Inflammatory macrophage (primary cell): ENCODE results near the gene APLN.
A peak's percentile ranks its signal among the peaks of the same experiment; 100 is the strongest.

ENCODE experiments used
- DNase-seq, 2 donors: peaks; one replicate each; pipeline ENCODE4 v3.0.0-alpha.2; 2020 to 2022

APLN gene

DNA sequence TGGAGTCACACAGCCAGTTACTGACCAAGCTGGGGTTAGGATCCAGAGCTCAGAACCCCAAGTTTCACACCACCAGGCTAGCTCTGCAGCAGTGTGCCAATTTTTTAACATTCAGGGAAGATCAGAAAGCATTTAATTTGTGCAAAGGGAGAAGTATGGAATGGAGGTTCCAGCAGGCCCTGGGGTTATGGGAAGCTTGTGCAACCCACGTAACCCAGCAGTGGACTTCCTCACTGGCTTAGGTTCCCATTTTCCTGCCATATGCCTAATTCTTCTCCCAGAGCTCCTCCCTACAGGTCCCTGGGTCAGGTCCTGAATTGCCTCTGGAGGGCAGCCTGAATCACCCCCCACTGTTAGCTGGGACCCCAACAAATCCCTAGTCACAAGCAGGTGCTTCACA is 14.0 kb downstream of the APLN start:
- peak; percentile 45 to 63 for DNase-seq

DNA sequence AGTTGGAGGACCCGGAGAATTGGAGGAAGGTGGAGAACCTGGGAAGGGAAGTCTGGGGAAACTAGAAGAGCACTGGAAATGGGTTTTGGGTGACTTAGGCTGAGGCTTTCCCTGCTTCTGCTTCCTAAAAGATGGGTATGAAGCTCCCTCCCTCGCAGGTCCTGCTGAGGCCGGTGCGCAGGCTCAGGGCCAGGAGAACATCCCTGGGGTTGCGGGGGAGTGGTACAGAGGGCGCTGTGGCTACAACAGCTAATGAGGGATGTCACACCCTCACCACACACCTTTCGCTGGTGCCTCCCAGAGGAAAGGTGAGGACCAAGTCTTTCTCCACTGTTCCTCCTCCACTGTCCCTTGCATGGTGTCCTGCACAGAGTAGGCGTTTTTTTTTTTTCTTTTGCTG is 15.8 kb downstream of the APLN start:
- DNase-seq: no peak

DNA sequence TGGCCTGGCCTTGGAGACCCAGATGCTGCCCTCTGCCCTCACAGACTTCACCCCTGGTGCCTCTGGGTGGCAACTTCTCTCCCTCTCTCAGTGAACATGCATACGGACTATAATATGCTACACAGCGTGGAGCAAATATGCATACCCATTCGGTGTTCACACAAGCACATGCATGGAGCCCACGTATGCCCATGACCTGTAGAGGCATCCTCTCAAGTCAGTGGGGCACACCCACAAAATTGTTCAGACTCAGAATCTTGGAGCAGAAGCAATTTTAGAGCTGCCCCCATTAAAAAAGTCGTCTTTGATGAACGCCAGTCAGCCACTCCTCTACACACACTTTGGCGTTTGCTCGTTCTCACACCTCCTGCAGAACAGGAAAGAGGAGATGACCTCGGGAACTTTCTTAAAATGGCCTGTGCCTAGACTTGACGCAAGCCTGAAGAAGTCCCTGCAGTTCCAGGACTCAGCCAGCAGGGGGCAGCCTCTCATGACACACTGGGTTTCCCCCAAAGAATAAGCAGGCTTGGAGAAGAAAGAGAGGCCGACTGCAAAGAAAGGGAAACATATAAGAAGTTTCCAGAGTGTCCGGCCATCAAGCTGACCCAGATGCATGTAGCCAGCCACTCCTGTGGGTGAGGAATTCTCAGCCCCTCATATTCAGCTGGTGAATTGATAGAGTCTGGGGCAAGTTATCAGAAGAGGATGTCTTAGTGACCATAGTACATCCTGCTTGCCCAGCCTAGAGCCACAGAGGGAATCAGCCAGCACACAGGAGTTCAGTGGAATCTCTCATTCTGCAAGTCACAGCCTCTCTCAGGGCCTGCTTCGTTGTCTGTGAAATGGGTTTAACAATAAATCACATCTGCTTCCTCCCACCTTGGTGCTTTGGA is 17.3 kb downstream of the APLN start:
- peak; percentile 76 to 79 for DNase-seq

DNA sequence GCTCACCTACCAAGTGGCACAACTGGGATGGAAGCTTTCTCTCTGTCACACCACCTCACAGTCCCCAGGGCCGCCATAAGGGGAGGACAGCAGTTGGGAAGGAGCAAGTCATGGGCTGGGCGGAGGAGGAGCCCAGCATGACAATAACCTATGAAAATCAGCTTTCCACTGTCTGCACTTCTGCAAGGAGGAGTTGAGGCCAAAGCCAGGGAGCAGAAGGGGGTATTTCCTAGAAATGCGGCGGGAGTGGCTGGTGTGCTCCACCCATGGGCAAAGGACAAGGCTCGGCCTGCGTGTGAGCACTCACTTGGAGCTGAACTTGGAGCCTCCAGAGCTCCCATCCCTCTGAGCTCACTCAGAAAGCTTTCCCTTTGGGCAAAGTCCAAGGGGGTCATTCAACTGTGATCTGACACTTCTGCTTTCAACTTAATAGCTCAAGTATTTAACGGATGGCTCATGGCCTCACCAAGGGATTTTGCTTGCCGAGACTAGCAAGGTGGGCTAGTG is 18.5 kb downstream of the APLN start:
- DNase-seq: no peak

DNA sequence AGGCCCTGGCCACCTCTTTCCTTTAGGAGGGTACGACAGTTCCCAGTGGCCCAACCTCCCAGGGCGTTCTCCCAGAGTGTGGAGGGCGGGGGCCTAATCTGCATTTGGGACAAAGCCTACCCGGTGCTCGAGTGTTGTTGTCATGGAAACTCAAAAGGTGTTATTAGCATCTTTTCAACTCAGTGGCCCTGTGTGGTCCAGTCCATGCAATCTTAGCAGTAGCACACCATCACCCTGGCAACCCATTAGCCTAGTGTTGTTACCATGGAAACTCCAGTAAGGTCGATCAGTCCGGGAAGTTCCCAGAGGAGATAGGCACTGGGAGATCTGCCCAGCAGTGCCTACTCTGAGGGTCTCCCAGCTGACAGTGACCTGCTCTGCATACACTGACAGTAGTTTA is 20.2 kb downstream of the APLN start:
- no peak for DNase-seq

DNA sequence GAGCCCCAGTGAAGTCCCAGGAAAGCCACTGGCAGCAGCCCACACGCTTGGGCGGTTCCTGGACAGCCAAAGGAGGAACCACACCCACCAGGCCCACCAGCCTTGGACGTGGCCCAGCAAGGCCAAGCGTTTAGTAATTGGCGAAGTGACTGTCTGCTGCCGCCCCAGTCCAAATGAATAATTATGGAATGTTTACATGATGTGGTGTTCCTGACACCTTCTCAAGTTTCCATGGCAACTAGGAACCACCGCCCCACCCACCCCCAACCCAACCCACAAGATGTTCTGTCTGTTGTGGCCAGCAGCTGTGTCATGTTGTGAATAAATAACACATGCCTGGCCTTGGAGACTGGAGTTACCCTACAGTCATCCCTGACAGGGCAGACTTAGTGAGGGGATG is 22.3 kb downstream of the APLN start:
- peak; percentile 25 to 48 for DNase-seq

DNA sequence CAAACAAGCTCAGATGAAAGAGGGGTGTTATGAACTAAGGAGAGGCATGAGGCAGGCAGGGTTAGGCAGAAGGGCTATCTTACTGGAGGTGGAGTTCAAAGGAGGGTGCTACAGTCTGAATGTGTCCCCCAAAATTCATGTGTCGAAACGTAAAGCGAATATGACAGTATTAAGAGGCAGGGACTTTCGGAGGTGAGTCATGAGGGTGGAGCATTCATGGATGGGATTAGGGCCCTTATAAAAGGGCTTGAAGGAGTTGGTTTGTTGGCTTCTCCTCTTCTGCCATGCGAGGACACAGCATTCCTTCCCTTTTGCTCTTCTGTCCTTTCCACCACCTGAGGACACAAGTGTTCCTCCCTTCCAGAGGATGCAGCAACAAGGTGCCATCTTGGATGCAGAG is 22.9 kb downstream of the APLN start:
- no peak for DNase-seq

DNA sequence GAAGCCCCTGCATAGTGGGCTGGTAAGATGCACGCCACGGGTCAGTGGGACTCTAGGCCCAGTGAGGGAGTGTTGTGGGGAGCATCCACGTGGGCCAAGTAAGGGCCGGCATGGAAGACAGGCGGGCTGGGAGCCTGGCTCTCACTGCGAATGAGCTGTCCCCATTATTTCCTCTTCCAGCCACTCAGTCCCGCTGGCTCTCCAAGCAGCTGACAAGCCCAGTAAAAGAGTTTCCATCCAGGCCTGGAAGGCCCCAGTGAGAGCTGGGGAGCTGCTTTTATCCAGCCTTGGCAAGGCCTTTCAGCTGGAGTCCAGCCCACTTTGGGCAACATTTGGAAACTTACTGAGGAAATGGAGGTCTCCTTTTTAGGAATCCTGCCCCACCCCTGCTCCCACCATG is 24.9 kb downstream of the APLN start:
- DNase-seq: no peak

DNA sequence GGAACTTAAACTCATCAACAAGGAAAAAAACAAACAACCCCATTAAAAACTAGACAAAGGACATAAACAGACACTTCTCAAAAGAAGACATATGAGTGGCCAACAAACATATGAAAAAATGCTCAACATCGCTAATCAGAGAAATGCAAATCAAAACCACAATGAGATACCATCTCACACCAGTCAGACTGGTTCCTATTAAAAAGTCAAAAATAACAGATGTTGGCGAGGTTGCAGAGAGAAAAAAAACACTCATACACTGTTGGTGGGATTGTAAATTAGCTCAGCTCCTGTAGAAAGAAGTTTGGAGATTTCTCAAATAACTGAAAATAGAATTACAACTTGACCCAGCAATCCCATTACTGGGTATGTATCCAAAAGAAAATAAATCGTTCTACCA is 28.7 kb downstream of the APLN start:
- DNase-seq: no peak

DNA sequence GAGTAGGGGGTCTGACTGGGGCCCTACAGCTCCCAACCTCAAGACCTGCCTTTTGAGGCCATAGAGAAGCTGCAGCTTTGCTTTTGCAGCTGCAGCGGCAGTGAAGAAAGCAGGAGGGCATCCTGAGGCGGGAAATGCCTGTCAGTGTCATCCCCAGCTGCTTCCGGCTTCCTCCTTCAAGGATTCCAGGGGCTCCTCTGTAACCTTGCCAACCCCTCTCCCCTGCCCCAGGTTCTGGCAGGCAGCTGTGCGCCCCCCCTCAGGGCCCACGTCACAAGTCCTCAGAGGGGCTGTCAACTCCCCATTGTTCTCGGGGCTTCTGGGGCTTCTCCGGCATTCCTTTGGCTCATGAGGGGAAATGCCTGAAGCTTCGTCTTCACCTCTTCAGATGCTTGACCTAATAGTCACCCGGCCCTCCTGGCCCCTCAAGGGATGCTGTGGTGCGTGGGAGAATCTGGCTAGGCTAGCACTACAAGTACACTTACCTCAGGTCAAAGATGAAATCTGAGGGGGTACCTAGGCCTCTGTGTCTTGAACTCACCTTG is 31.9 kb downstream of the APLN start:
- DNase-seq: no peak

DNA sequence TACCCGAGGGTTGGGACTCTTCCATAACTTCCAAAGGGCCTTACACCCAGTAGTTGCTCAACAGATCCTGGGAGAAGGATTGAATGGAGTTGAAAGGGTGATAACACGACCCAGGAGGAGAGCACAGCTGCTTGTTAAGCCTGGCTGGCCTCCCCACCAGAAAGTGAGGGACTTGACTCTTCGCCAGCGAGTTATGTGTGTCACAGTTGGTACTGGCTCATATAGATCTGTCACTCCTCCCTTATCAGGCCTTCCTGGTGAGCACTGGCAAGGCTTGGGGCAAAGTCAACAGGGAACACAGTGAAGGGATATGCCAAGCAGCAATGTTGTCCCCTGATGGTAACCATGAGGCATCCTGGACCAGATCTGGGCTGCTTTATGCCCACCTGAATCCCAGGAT is 35.8 kb downstream of the APLN start:
- DNase-seq: no peak

DNA sequence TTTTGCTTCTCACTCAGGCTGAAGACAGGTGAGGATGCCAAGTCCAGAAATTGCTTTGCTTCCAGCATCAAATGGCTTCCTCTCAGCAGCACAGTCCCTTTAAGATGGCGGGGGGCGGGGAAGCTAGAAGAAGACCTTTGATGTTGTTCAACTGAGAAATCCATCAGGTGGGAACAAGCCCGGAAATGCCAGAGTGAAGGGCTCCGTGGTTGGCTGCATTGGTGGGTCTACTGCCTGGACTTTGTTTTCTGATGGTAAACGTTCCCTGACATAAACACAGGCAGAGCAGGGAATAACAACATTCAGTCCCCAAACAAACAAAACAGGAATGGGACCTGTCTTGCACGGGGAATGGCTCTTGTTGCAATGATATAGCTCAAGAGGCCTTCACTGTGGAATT is 37.3 kb downstream of the APLN start:
- DNase-seq: no peak

DNA sequence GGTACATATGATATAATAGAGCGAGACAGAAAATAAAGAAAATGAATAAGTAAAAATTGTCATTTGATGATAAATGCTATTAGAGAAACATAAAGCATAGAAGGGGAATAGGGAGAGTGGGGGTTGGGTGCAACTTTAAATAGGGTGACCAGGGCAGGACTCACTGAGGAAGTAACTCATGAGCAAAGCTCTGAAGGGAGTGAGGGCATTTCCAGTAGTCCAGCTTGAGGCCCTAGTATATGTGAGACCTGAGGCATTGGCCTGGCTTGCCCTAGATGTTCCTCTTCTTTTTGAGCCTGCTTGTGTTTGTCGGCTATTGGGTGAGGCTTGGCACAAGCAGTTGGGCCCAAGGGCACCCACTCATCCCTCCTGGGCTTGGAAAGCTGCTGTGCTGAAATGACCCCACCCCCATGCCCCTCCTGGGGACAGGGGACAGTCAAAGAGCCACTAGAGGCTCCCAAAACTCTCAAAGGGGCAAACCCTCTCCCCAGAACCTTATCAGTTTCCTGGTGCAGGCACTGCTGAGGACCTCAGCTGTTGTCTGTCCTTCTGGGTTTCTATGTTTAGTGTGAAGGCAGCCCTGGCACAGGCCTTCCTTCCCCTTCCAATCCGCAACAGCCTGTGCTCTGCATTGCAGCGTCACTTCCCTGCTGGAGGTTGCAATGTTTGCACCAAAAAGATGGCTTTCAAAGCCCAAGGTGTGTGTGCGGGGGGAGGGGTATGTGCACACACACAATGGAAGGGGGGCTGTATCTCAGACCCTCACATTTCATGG is 40.1 kb downstream of the APLN start:
- peak in 1 of 2 donors; percentile 26 for DNase-seq

DNA sequence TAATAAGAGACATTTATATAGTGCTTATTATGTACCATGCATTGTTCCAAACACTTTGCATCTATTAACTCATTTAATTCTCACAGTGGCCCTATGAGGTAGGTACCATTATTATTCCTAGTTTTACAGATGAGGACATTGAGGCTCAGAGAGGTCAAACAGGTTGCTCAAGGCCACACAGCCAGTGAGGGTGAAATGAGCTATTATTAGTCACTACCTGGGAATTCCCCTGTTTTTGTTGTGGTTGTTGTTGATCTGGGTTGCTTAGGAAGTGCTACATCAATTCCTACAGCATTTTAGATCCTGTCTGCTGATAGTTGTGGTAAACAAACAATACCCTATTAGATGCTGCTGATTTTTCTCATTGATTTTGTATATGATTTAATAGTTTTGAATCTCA is 41.2 kb downstream of the APLN start:
- DNase-seq: peak in 1 of 2 donors; percentile 40

DNA sequence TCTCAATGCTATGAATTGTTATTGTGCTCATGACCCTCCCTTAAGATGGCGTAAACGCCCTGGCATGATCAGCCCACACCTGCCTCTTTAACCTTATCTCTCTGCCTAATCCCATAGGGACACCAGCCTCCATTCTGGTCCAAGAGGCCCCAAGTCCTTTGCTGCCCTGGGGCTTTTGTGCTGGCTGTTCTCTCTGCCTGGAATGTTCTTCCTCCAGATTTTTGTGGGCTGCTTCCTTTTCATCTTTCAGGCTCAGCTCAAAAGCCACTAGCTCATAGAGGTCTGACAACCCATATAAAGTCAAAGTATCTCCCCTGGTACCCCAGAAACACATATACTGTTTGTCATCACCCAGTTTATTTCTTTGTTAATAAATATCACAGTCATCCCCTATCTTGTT is 42.4 kb downstream of the APLN start:
- no peak for DNase-seq

DNA sequence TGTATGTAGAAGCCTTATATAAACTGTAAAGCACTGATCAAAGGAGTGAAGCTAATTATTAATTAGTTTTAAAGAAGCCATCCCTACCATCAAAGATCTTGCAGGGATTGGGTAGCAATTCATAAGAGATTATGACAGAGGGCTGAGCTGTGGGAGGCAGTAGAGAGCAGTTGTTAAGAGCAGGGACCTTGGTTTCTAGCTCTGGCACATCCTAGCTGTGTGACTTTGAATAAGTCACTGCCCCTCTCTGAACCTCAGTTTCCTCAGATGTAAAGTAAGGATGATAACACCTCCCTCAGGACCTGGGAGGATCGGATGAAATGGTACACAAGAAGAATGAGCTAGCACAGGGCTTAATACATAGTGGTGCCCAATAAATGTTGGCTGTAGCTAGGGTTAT is 45.4 kb downstream of the APLN start:
- no peak for DNase-seq

DNA sequence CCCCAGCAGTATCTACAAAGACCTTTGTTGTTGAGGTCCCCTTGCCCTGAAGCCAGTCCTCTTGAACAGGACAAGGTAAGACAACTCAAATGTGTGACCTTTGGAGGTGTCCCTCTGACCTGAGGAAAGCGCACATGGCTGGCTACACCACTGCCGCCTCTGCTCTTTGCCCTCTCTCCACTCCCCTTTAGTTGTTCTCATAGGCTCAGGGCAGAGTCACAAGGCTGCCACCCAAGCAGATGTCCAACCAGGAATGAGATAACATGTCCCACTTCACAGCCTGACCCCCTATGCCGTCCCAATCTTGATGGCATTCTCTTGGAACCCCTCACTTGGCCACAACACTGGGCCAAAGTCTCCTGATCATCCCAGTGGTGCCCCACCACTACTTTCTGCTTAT is 46.3 kb downstream of the APLN start:
- no peak for DNase-seq

DNA sequence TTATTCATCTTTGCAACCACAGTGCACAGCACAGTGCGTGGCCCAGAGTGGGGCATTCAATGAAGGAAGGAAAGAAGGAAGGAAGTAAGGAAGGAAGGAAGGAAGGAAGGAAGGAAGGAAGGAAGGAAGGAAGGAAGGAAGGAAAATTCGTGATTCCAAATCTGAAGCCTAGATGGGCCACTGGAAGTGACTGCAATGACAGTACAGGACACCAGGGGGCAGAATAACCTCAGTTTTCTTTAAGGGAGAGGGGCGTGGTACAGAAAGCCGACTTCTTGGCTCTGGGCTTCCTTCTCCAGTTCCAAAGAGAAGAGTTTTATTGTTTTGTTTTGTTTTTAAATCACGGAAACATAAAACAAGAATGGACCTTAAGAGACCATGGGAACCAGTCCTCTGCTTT is 47.8 kb downstream of the APLN start:
- peak; percentile 61 to 69 for DNase-seq

DNA sequence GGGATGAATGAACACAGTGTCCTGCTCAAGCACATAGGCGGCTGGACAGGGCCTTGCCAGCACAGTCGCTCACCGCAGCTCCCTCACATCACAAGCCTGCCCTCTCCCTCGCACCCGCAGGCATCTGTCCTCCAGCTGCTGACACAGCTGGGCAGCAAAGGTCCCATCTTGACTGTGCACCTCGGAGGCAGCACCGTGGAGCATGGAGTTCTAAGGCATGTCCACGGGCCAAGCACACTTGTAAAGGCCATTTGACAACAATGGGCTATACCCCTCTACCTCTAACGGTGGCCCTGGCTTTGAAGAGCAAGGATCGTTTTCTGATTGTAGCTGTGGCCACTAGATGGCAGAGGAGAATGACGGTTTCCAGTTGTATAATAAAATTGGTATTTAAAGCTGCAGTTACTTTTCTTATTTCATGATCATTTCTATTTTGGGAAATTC is 53.8 kb downstream of the APLN start:
- peak; percentile 17 to 36 for DNase-seq

DNA sequence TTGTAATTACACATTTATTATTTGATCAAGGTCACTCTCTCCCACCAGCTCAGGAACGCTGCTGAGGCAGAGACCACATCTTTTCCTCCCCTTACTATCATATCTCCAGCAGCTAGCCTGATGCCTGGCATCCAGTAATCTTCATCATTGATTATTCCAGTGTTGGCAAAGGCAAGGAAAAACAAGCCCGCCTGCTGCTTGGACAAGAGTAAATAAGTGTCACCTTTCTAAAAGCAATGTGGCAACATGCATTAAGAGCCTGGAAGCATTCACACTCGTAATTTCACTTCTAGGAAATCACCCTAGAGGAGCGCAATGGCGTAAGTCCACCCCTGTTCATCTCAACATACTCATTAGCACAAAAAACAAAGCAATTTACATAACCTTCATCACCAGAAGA is 54.8 kb downstream of the APLN start:
- DNase-seq: no peak

DNA sequence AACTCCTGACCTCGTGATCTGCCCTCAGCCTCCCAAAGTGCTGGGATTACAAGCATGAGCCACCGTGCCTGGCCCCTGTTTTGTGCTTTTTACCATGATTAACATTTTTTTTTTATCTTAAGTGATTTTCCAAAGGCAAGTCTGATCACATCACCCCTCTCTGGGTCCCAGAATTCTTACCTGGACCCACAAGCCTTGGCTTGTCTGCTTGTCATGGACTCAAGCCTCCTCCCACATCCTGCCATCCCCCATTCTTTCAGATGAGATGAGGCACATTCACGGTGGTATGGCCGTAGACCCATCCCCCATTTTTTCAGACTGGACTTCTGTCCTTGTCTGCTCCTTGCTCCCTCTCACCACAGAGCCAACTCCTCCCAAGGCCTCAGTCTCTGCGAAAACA is 55.3 kb downstream of the APLN start:
- no peak for DNase-seq

DNA sequence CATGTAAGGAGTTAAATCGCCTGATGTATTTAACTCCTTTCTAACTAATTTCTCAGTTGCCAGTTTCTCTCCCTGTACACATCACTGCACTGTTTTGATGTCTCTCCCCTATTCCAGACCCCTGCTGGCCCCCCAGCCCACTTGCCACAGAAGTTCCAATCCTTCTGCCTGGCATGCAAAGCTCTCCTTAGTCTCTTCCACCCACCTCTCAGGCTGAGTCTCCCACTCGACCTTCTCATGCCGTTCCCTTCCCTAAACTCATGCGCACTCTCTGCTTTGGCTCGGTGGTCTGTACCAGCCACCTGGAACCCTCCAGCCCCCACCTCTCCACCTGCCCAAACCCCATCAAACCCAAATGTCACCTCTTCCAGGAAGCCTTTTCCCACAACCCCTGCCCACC is 56.9 kb downstream of the APLN start:
- DNase-seq: no peak

DNA sequence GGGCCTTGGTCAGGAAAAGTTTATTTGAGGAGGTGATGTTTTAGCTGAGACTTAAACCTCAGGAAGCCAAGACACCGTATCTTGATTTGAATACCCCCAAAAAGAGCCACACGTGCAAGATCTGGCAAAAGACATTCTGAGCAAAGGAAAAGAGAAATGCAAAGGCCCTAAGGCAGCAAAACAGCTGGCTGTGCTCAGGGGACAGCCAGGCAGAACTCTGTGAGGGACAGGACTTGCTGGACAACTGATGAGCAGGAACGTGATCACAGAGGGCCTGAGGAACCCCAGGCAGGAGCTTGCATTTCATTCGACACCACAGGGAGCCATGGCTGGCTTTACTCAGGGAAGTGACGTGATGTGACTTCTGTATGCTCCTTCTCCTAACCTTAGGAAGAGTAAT is 58.7 kb downstream of the APLN start:
- no peak for DNase-seq
